HG03045 (cell line): ENCODE measurements around the gene PELO.
A peak's percentile ranks its signal among the peaks of the same experiment; 100 is the strongest.
"Not testable (repeated sequence)": the region's sequence is repeated elsewhere in the genome, so short reads cannot be mapped to it uniquely, and the experiment has no call there.

ENCODE experiments used
- ATAC-seq: cut with Tn5 transposase; IDR thresholded peaks from one replicate; pipeline ENCODE4 v1.9.1; 2021; ENCODE audit warnings: mild to moderate bottlenecking, moderate library complexity; ENCODE audit not compliant: unreplicated experiment

Gene PELO

GRCh38 chr5:52787600-52788504, at the start of gene PELO, which contains the start of gene ITGA1:
Gene PELO, plus strand, starts transcription at chr5:52787916. Its CDS starts 12,479 bp downstream, at chr5:52800395.
Gene ITGA1, plus strand, starts transcription at chr5:52787916. Its CDS starts 438 bp downstream, at chr5:52788354.
- ATAC-seq: peak; percentile 85

DNA sequence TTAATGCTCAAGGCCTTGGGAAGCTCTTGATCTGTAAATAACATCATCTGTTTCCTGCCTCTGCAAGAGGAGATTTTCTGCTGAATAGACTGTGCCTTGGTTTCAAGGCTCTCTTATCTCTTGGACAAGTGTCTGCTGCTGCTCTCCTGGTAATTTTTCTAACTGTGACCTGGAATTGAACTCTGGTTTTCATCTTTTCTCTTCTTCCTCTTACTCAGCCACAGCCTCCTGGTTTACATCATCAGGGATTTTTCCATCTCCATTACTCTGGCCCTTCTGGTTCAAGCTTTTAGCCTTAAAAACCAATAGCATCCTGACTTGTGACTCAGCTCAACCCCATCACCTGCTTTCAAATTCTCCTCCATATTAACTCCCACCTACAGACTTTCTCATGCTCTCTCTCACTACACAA, 49.6 kb upstream of the PELO start:
- ATAC-seq: no peak

GRCh38 chr5:52740007-52740406, 47.7 kb upstream of the PELO start:
- ATAC-seq: no peak

DNA sequence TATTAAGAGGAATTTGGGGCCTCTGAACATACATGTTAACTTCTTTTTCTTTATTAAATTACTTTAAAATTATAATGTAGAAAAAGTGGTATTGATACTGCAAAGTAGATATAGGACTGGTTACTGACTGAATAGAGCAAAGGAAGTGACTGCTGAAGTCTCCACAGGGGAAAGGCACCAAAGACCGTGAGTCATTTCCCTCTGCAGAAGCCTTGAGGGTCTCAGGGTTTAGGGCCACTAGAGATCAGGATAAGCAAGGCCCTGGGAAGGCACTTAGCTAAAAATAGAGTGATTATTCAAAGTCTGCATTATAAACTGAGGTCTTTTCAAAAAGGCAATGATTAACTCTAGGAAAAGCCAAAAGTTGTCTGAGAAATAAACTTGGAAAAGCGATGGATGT, 44.7 kb upstream of the PELO start:
- ATAC-seq: no peak

DNA sequence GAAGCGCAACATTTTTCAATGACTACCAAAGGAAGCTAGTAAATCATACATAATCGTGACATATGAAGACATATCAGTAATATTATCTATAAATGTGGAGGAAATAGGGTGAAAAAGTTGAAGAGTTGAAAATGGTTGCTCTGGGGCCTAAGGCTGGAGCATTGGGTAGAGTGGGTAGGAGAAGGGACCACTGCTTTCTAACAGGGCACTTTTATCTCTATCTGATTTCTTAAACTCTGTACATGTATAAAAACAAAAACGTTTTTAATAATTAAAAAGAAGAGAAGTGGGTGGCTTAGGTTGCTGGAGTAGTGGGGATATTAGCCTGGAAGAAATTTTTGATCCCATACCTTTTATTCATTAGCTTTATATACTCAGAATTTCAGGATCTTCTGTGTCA, 44.2 kb upstream of the PELO start:
- no peak for ATAC-seq

GRCh38 chr5:52743970-52744369, 43.7 kb upstream of the PELO start:
- no peak for ATAC-seq

DNA sequence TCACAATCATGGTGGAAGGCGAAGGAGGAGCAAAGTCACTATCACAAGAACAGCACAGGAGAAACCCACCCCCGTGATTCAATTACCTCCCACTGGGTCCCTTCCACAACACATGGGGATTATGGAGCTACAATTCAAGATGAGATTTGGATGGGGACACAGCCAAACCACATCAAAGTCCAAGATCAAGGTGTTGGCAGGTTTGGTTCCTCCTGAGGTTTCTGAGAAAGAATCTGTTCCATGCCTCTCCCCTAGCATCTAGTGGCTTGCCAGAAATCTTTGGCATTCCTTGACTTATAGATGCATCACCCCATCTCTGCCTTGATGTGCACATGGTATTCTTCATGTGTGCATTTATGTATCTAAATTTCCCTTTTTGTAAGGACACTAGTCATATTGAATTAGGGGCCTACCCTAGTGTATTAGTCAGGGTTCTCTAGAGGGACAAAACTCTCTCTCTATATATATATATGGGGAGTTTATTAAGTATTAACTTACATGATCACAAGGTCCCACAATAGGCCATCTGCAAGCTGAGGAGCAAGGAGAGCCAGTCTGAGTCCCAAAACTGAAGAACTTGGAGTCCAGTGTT, 42.8 kb upstream of the PELO start:
- ATAC-seq: not testable (repeated sequence)

DNA sequence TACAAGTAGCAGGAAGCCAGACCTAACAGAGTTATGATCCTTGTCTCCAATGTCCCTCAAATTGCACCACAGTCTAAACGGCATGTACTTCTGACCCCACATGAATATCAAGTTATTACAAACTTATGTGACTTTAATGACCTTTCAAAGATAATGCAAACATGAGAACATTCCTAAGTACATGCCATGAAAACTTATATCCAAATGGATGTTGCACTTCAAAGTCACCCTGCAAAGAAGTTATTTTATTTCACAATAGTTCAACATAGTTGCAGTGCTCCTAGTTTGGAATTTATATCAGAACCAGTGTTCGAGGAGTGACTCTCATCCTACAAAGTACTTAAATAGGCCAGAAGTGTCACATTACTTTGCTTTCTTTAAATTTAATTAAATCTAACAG, 41.2 kb upstream of the PELO start:
- no peak for ATAC-seq

GRCh38 chr5:52748590-52748989, 39.1 kb upstream of the PELO start:
- ATAC-seq: no peak

DNA sequence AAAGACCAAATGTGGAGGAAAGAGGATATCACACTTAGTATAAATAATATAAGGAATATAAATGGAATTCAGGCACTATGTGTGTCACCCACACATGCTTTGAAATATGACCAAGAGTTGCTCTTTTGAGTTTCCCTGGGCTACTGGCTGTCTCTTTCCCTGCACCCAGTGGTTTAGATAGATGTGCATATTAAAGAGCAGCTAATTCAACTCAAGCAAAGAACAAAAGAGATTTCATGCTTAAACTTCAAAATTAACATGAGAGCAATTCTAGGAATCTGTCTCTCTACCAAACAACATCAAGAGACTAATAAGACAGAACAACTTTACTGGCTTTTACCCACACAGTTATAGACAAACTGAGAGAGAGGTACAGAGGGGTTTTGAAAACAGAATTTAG, 38.0 kb upstream of the PELO start:
- no peak for ATAC-seq

GRCh38 chr5:52751137-52751536, 36.6 kb upstream of the PELO start:
- no peak for ATAC-seq

GRCh38 chr5:52754051-52754450, 33.7 kb upstream of the PELO start:
- ATAC-seq: no peak

GRCh38 chr5:52757527-52757926, 30.2 kb upstream of the PELO start:
- ATAC-seq: no peak

DNA sequence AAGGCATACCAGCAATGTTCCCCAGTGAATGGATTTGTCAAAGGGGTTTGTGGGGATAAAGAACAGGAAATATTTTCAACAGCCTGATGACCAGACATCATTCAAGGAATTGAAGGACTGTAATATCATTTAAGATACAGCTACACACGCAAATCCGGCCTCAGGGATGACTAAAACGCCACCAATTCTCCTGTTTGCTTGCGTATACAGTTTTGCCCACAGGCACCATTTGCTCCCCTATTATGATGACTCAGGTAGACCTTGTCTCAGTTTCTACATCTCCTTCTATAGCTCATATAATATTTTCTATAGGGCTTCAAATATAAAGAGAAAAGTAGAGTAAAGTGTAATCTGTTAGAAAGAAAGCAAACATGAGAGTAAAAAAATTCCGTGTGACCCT, 29.7 kb upstream of the PELO start:
- no peak for ATAC-seq

GRCh38 chr5:52759331-52759730, 28.4 kb upstream of the PELO start:
- no peak for ATAC-seq

- no peak for ATAC-seq
These were observed 26.9 kb upstream of the PELO start for GRCh38 chr5:52760695-52761366.

DNA sequence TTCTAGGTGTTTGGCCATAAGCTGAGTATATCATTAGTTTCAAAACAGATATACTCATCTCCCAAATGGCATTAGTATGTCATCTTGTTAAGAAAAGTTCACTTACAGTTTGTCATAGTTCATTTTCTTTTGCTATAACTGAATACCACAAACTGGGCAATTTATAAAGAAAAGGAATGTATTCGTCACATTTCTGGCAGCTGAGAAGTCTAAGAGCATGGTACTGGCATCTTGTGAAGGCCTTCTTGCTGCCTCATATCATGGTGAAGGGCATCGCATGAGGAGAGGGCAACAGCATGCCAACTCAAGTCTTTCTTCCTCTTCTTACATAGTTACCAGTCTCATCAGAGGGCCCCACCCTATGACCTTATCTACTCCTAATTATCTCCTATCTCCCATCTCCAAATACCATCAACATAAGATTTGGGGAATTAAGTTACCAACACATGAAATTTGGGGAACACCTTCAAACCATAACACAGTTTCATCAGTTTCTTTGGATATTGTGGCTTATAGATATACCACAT, 20.4 kb upstream of the PELO start:
- no peak for ATAC-seq

DNA sequence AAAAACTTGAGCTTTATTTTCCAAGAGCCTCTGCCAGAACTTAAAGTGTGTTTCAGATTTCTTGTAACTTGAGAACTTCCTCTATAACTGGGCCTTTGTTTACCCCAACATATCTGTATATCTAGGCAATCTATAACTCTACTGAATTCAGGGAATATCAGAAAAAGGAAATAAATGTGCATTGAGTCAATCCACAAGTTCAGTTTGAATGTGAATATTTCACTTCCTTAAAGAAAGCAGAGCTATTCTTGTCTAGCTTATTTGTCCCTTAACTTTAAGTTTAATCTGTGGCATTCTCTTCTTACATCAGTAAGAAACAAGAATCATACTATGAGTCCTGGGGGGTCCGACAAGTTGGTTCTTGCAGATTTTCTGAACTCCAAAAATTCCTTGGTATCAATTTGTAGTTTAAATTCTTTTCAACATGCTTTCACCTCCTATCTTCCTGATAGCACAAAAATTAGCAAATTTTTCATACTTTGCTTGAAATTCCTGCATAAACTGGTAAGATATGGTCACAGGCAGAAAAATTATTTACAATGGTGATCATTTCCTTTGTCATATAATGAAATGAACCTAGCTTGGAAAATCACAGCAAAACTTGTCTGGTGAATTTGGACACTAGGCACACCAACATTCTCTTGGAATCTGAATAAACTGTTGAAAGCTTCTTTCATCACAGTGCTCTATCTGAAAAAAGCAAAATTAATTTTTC, 19.8 kb upstream of the PELO start:
- ATAC-seq: no peak

GRCh38 chr5:52769061-52769460, 18.7 kb upstream of the PELO start:
- ATAC-seq: no peak

DNA sequence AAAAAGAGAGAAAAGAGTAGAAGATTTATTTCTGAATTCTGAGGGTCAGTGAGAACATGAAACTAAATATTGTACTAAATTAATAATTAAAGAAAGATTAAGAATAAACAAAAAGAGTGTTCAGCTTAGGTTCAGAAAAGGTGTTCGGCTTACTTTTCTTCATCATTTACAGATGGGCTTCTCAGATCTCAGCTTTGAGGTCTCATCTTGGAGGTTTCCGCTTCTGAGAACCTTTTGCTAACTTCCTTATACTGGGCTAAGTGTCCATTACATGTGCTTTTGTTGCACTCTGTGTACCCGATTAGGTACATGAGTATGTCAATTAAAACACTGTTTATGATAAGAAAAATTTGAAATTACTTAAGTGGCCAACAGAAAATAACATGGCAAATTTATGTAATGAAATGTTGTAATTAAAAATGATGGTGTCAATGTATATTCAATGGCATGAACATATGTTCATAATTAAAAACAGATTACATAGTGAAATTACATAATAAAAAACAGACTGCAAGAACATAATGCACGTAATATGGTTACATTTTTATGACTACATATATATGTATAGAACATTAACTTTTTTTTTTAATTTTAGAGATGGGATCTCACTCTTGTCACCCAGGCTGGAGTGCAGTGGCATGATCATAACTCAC, 17.3 kb upstream of the PELO start:
- ATAC-seq: no peak
